Body of pancreas (tissue), 4 donors: Measurements from ENCODE around the gene ANO2.

Source experiments
- CTCF ChIP-seq, 7 experiments: fragments of 450-650 bp in 4 of 7; fragments of 200-600 bp in 3 of 7; sonication (generic) in 3 of 7; IDR thresholded peaks; one replicate each; pipeline ENCODE4 v1.5.1; 2016 to 2019; ENCODE audit warnings: antibody characterized with exemption in 7 of 7
- POLR2A ChIP-seq, 3 donors: fragments of 450-650 bp; IDR thresholded peaks; one replicate each; pipeline ENCODE4 v1.6.1; 2016; ENCODE audit warnings: antibody characterized with exemption in 3 of 3, mild to moderate bottlenecking in 2 of 3

GRCh38 chr12:5730962-5731361 lies 214.1 kb downstream of the ANO2 start:
- TF ChIP-seq CTCF (IDR thresholded peaks at IDR 0.05), result no peak
- TF ChIP-seq POLR2A (IDR thresholded peaks at IDR 0.05), result no peak
